Activated T-cell treated with anti-CD3 and anti-CD28 coated beads for 1 hour (primary cell): ENCODE results near the gene DUOXA1.

Experiments
- DNase-seq: peaks from one replicate; pipeline ENCODE4 v3.0.0-alpha.2; 2020; ENCODE audit warnings: low read depth

The DUOXA1 gene, protein sequence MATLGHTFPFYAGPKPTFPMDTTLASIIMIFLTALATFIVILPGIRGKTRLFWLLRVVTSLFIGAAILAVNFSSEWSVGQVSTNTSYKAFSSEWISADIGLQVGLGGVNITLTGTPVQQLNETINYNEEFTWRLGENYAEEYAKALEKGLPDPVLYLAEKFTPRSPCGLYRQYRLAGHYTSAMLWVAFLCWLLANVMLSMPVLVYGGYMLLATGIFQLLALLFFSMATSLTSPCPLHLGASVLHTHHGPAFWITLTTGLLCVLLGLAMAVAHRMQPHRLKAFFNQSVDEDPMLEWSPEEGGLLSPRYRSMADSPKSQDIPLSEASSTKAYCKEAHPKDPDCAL

DNA sequence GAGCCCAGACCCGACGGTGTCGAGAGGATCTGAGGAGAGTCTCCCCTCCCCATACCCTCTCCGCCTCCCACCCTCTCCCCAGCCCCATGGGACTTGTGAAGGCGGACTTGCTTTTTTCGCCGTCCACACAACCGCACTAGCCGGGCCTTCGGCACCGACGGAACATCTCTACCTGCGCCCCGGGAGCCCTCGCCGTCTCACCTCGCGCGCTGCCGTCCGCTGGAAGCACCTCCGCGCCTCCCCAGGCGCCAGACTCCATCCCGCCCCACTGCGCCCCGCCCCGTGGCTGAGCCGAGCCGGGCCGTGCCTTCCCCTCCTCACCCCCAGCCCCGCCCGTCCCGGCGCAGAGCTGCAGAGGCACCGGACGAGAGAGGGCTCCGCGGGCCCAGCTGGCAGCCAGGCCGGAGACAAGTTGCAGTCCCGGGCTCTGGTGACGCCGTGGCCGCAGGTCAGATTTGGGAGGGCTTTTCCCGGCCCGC is at the start of gene DUOXA1, which contains the start of gene DUOX1:
DUOXA1 (minus strand) TSS at position 229 of the 479 bp plus-strand sequence. CDS start 6,865 bp downstream, outside the sequence.
DUOX1 (plus strand) TSS at position 344 of the 479 bp plus-strand sequence. CDS start 1,973 bp downstream, outside the sequence.
- peak; percentile 16 for DNase-seq

DNA sequence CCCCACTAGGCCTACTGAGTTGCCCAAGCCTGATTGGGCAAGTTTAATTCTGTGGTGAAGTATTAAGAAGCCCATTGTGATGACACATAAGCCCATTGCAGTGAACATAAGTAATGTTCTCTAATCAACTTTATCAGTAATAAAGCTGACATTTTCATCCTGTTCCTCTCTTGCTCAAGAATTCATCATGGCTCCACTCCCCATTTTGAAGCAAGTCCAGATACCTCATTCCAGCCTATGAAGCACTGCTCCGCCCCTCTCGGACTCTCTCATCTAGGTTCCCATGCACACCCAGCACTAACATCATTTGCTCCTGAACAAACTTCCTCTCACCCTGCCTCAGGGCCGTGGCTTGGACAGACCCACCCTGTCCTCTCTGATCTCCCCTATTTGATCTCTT is 47.6 kb upstream of the DUOXA1 start:
- DNase-seq: no peak

DNA sequence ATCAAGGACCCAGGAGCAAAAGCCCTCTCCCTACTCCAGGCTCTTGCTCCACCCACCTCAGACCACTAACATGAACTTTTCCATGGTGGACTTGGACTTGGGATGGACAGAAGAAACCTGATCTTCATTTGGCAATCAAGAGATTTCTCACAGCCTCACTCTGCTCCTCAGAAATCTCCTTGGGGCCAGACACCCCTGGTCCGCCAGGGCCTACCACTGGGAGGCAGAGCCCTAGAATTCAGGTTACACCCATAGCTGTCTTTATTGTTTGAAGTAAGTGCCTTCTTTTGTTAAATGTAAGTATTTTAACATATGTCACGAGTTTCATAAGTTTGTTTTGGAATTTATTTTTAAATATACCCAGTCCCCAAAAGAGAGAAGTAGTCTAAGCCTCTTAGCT is 44.9 kb upstream of the DUOXA1 start:
- DNase-seq: no peak

DNA sequence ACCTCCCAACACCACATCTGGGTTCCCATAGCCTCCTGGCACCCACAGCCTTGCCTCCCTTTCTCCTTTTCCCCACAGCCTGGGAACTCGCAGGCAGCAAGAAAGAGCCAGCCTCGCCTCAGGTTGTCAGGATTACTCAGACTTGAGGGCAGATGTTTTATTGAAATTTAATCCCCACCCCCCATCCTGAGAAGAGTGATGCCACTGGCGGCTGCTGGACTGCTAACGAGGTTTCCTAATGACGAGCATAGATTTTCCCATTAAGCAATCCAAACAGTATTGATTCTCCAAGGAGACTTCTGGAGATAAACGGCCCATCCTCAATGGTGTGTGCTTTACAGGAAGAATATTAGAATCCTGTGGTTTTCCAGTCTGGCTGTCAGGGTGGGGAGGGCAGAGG is 44.4 kb upstream of the DUOXA1 start:
- DNase-seq: no peak

DNA sequence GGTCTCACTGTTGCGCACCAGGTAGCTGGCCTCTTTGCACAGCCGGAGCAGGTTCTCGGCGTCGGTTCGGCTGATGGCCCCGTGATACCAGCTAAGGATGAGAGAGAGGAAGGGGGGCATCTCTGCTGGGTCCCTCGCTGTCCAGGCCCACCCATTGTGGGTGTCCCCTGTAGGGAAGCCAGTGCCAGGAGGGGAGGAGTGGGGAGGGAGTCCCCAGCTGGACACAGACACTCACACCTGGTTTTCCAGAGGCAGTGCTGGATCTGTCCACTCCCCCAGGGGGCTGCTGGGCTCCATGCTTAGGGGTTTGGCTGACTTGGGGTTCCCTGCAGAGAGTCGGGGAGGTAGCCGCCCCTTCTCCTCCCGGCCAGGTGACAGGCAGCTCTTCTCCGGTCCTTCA is 42.2 kb upstream of the DUOXA1 start:
- DNase-seq: no peak

DNA sequence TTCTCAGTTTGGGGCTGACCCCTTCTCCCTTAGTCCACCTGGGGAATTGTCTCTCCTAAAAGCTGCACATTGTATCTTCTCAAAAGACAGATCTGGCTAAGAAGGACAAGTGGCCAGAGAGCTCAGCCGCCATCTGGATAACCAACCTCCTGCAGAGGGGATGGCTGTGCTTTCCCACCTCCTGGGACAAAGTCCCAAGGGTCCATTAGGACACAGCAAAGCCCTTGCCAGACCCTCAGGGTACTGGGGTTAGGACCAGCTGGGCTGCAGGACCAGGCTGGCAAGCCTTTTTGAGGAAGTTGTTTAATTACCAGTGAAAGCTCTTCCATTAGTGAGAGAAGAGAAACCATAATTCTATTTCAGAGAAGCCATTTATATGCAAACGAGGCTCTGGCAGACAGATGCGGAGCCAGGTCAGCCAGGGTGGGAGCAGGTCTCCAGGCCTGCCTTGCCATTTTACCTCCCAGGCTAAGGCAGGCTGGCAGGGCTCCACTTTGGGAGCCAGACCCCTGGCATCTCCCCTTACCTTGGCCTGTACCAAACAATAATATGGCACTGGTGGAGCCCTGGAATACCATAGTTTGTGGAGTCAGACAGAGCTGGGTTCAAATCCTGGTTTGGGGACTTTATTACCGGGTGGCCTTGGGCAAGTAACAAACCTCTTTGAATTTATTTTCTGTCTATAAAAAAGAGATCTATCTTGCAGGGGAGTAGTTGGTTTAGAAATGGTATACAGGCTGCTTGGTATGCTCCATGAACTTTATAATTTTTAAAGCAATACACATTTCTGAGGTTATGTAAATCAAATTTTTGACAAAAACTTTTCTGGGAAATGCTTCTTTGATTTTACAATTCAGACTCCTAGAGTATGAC is 40.2 kb upstream of the DUOXA1 start:
- no peak for DNase-seq

DNA sequence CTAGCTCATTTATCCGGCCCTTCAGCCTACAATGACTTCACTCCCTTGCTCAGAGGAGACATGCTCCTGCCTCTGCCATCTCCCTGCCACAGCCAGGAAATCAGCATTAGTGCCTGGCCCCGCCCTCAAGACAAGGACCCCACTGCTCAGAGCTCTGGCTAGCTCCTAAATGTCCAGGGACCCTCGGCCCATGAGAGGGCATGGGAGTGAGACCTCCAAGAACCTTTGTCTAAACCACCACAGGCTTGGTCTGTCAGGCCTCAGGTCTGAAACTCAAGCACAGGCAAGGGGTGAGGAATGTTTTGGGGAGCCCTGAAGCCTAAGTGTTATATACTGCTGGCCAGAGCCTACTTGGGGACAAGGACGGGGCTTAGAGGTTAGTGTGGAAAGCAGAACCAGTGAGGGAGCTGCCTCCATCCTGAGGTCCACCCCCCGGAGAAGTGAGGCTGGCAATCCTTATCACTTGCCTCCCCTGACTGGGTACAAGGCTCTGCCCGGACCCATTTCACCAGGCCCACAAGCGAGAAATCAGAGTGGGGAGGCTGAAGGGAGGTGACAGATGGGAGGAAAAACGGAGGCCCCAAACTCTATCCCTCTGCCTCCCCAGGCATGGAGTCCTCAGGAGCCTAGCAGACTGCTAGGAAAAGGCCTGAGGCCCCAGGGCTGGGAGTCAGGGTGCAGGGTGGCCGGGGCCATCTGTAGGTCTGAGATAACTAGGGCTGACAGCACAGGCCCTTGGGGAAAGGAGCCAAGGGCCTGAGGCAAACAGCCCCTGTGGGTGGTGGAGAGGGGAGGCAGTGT is 39.3 kb upstream of the DUOXA1 start:
- DNase-seq: no peak

DNA sequence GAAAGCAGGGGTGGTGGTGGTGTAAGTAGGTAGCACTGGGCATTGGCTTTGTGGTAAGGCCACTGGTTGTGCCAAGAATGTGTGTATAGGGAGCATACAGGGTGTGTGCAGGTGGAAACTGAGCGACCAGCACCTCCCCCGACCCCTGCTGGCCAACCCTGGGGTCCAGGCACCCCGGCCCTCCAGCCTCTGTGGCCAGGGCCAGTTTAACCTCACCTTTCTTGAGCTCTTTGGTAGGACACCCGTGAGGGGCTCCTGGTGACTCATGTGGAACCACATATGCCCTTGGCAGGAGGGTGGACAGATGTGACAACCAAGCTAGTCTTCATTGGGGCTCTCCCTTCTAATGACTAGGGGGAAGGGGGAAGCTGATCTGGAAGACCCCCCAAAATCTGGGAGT is 38.6 kb upstream of the DUOXA1 start:
- DNase-seq: no peak

DNA sequence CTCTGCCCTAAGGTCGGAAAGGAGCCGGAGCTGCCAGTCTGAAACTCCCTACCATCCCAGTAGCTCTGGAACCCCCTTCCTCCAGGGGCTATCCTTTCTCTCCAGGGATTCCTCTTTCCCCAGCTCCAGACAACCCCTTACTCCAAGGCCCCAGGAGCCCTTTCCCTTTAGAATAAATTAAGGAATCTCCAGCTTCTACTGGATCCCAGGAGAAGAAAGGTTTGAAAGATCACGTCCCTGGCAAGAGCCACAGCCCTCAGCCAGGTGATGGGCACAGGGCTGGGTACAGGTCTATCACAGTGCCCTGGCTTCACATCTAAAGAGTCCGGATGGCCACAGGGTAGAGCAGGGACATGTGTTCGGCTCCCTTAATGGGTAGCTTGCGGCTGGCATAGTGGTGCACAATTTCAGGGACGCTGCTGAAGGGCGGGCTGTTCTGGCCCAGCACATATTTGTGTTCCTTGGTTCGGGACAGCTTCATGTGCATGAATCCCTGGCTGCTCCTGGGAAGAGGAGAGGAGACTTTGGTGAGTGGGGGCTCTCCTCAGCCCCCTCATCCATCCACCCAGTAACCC is 38.0 kb upstream of the DUOXA1 start:
- no peak for DNase-seq

DNA sequence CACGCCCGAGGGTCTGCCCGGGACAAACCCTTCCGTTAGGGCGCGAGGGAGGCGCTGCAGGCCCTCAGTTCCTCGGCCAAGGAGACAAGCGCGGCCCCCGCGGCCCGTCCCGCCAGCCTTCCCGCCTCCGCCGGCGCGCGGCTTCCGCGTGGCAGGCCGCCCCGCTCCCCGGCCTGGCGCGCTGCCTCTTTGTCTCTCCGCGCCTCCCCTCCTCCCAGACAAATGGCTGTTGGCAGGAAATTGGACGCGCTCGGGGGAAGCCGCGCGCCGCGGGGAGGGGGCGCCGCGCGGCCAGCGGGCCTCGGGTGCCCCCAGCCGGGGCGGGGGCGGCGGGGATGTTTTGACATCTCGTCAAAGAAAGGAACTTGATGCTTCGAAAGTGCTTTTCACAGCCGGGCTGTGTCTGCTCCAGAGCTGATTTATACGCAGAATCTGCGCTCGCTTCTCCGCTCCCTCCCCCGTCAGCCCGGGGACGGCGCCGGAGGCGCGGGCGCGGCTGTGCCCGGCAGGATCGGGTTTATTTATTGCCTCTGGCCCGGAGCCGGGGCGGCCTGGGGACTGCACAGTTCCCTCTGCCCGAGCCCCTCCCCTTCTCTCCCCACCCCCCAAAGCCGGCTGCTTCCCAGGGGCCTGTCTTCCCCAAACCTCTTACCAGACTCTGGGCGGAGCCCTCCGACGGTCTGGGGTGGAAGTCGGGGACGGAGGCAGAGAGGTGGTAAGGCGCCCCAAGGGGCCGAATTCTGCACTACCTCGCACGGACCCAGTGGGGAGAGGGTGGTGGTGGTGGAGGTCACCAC is 37.4 kb upstream of the DUOXA1 start:
- DNase-seq: peak; percentile 68

DNA sequence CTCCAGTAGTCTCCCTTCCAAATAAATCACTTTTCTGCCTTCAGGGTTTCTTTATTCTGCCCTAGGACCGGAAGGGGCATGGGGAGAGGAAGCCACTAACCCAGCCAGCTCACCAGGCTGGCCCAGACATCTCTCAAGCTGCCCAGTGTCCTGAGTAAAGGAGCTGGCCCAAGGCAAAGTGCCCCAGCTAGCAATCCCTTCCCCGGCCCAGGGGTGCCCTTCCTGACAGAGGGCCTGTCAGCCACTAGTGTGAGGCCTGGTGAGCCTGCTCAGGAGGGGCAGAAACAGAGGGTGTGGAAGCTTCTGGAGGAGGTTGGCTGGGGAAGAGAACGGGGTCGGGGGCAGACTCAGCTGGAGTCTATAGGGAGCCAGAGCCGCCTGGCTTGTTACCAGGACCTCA is 35.9 kb upstream of the DUOXA1 start:
- DNase-seq: no peak

DNA sequence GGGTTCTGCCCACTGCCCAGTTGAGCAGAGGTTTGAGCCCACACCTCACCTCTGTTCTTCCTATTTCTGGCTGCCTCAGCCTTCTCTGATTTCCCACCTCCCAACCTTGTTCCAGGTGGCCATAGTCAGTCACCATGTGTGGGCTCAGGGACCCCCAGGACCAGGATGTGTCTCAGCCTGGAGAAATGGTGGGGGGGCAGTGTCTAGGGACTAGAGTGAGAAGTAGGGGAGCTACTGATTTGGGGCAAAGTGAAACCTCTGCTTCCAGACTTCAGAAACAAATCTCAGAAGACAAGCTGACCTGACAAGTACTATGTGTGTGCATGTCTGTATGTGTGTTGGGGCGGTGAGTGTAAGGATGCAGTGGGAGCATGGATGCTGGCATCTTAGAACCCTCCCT is 35.2 kb upstream of the DUOXA1 start:
- DNase-seq: no peak

DNA sequence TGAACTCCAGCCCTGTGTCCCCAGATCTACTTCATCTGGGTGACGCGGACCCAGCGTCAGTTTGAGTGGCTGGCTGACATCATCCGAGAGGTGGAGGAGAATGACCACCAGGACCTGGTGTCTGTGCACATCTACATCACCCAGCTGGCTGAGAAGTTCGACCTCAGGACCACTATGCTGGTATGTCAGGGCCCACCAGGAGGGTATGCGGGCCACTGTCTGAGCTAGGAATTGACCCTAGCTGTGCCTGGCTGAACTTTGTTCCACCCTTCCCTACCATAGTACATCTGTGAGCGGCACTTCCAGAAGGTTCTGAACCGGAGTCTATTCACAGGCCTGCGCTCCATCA is 33.8 kb upstream of the DUOXA1 start:
- DNase-seq: no peak

DNA sequence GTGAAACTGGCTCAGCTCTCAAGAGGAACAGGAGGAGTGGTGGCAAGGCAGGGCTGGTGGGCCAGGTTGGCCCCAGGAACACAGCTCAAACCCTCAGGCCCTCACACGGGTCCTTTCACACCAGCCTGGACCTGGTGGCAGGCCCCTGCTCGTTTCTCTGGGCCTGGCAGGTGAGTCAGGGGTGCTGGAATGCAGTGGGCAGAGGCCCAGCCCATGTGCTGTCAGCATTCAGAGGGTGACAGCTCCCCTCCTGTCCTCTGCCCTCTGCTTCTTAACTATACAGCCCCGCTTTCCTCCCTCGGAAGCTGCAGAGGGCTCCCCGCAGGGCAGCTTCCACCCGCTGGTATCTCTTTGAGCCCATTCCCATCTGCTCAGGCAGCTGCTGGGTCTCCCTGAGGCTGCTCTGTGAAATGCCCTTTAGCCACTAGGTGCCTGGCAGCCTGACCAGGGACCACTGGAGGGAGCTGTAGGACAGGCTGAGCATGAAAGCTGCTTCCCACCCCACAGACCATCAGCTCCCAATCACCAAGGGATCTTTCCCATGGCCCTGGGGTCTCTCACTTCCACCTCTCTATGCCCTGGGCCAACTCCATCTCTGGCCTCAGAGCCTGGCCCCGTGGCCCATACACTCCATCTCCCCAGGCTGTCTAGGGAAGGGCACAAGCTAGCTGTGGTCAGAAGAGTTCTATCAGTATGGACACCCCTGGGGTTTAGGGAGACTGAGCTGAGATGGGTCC is 33.3 kb upstream of the DUOXA1 start:
- DNase-seq: peak; percentile 41

DNA sequence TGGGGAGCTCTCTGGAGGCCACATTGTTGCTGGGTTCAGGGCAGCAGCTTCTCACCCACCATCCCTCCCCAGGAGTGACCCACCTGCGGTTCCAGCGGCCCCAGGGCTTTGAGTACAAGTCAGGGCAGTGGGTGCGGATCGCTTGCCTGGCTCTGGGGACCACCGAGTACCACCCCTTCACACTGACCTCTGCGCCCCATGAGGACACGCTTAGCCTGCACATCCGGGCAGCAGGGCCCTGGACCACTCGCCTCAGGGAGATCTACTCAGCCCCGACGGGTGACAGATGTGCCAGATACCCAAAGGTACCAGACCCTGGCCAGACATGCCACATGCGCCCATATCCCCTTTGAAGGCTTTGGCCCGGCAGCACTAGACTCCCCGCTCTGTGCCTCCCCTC is 32.0 kb upstream of the DUOXA1 start:
- no peak for DNase-seq

DNA sequence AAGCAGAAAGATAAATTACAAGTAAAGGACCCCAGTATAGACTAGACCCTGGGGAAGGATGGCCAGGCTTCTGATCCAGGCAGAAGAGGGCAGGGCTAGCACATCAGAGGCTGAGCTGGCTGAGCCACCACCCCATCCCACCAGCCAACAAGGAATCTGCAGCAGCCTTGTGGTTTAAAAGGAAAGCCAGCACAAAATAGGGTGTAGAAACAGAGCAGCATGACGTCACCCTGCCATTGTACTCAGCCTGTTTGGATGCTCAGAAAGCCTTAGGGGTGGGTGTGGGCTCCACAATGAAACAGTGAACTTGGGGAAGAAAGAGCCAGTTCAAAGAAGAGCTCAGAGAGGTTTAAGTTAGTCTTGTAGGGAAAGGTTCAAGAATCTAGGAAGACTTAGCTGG is 28.3 kb upstream of the DUOXA1 start:
- DNase-seq: no peak

DNA sequence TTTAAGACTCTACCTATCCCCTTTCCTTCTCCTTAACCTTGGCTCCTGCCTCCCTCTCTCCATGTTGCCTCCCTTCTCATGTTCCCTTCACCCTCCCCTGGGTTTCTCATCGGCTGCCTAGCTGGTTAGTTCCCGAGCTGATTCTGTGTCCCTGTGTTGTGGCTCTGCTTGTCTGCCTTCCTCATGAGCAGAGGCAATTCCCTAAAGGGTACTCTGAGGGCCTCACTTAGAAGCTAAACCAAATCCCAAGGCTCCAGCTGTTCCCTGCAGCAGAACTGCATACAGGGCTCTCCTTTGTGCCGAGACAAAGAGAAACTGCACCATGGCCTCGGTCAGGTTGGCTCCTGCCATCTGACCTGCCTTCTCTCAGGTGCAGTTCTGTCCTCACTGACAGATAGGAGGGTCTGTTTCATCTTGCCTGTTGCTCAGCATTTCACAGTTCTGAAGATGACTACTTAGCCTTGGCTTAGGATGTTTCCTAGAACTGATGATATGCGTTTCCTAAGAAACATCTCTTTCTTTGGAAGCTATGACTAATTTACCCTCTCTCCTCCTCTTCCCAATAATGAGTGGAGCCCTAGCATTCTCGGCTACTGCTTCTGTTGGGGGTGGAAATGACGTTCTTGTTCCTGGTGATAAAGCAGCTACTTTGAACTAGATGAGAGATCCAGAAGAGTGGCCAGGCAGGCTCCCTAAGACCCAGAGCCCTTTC is 27.2 kb upstream of the DUOXA1 start:
- no peak for DNase-seq

DNA sequence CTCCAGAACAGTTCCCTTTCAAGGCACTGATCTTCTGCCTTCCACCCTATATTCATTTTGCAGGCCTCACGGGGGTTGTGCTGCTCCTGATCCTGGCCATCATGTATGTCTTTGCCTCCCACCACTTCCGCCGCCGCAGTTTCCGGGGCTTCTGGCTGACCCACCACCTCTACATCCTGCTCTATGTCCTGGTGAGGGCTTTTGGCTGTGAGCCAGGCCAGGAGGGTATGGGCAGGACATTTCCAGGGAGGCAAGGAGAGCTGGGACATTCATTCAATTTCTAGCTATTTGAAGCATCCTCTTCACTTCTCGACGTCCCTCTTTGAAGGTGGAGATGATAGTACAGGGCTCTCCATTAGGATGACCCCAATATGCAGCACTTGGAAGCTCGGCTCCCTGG is 26.1 kb upstream of the DUOXA1 start:
- no peak for DNase-seq

DNA sequence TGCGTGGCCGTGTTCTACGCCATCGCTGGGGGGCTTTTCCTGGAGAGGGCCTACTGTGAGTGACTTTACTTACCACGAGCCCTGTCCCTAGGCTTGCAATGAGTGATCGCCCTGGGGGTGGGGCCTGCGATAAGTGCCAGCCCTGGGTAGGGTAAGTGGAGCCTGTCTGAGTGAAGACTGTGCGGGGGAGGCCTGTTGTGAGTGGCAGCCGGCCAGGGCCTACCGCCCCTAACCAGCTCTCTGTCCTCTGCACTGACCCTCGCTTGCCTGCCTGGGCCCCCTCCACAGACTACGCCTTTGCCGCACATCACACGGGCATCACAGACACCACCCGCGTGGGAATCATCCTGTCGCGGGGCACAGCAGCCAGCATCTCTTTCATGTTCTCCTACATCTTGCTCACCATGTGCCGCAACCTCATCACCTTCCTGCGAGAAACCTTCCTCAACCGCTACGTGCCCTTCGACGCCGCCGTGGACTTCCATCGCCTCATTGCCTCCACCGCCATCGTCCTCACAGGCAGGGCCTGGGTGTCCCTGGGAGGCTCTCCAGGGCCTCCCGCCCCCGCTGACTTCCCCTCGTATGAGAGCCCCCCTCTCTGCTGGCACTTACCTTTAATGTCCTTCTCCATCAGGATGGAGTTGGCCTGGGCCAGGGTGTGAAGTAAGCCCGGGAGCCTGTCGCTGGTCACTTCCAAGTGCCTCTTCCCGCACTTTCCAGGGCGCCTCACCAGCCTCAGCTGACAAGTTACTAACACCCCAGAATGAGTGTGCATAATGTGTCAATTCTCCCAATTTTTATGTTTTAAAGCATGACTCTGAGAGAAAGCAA is 22.5 kb upstream of the DUOXA1 start:
- DNase-seq: no peak
